HepG2 (cell line): ENCODE data around the gene NFYC.

Experiments
- FOSL1 ChIP-seq: sonication (generic); formaldehyde crosslinking; IDR thresholded peaks from 2 replicates; pipeline ENCODE4 v1.9.0; 2021; ENCODE audit warnings: missing genetic modification reagents, borderline replicate concordance
- GABPB1 ChIP-seq: IDR thresholded peaks from 2 replicates; pipeline ENCODE4 v1.6.1; 2016; ENCODE audit warnings: mild to moderate bottlenecking, missing genetic modification reagents, moderate library complexity, missing compliant biosample characterization
- GTF2F1 ChIP-seq: fragments of 150-350 bp; IDR thresholded peaks from 2 replicates; pipeline ENCODE4 v1.6.1; 2014; ENCODE audit warnings: low read length
- POLR2A ChIP-seq, 2 experiments: IDR thresholded peaks; 2 replicates each; pipeline ENCODE4 v1.6.1; 2011; ENCODE audit warnings: low read depth in 2 of 2, low read length in 2 of 2, mild to moderate bottlenecking in 1 of 2, moderate library complexity in 1 of 2; ENCODE audit not compliant: insufficient read depth in 1 of 2
- RBFOX2 ChIP-seq: fragments of 200-400 bp; formaldehyde crosslinking; IDR thresholded peaks from 2 replicates; pipeline ENCODE4 v1.6.1; 2017; ENCODE audit warnings: low read depth, mild to moderate bottlenecking, low read length
- TCF12 ChIP-seq, 2 experiments: fragments of 450-650 bp in 1 of 2; sonication (generic) in 1 of 2; formaldehyde crosslinking in 1 of 2; IDR thresholded peaks; 2 replicates each; pipeline versions ENCODE4 v1.6.1 to v1.8.0; 2017 to 2022; ENCODE audit warnings: antibody characterized with exemption in 1 of 2, mild to moderate bottlenecking in 1 of 2, missing genetic modification reagents in 1 of 2, moderate library complexity in 1 of 2
- TCF7L2 ChIP-seq: IDR thresholded peaks from 2 replicates; pipeline ENCODE4 v1.6.1; 2011; ENCODE audit warnings: mild to moderate bottlenecking, low read depth, low read length, moderate library complexity
- ZFP91 ChIP-seq: sonication (generic); formaldehyde crosslinking; IDR thresholded peaks from 2 replicates; pipeline ENCODE4 v1.9.0; 2022; ENCODE audit warnings: missing genetic modification reagents, mild to moderate bottlenecking, borderline replicate concordance
- ZNF180 ChIP-seq: sonication (generic); formaldehyde crosslinking; IDR thresholded peaks from 2 replicates; pipeline ENCODE4 v1.4.0; 2020; ENCODE audit warnings: low read depth, missing genetic modification reagents, borderline replicate concordance
- ZNF253 ChIP-seq: sonication (generic); formaldehyde crosslinking; IDR thresholded peaks from 2 replicates; pipeline ENCODE4 v1.8.0; 2022; ENCODE audit warnings: mild to moderate bottlenecking, missing genetic modification reagents, borderline replicate concordance
- ZNF432 ChIP-seq: sonication (generic); formaldehyde crosslinking; IDR thresholded peaks from 2 replicates; pipeline ENCODE4 v1.5.0; 2020; ENCODE audit warnings: missing genetic modification reagents, mild to moderate bottlenecking, borderline replicate concordance
- ZNF703 ChIP-seq: sonication (generic); formaldehyde crosslinking; IDR thresholded peaks from 2 replicates; pipeline ENCODE4 v1.5.1; 2020; ENCODE audit warnings: missing genetic modification reagents, mild to moderate bottlenecking, moderate library complexity, borderline replicate concordance
- ZNF713 ChIP-seq: sonication (generic); formaldehyde crosslinking; IDR thresholded peaks from 2 replicates; pipeline ENCODE4 v1.4.0; 2020; ENCODE audit warnings: mild to moderate bottlenecking, missing genetic modification reagents

DNA sequence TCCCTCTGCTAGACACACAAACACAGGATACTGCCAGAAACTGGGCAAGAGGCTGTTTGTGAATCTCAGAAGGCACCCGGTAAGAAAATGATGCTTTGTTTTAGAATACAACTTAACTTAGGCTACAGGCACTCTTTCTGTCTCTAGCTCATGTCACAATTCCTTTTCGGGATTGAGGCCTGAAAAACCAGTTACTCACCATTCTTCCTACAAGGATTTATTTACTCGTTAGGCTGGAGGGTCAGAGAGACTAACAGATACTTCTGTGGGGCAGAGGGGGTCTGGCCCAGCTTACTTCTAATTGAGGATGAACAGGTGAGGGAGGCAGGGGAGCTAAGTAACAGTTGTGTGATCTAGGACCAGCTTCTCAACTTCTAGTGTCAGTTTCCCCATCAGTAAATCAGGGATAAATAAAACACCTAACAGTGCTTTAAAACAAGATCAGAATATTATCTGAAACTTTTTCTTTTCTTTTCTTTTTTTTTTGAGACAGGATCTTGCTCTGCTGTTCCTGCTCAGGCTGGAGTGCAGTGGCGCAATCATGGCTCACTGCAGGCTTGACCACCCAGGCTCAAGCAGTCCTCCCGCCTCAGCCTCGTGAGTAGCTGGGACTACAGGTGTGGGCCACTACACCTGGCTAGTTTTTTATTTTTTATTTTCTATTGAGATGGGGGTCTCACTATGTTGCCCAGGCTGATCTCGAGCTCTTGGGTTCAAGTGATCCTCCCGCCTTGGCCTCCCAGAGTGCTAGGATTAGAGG is 31.9 kb downstream of the NFYC start:
- TF ChIP-seq ZNF713 (CRISPR knock-in tag), result no peak
- TF ChIP-seq FOSL1 (CRISPR knock-in tag), result no peak
- TF ChIP-seq ZNF703 (CRISPR knock-in tag), result no peak
- TF ChIP-seq POLR2A (IDR thresholded peaks at IDR 0.05; ENCODE audit: insufficient read depth in 1 of 2, low read depth in 2 of 2, low read length in 2 of 2), result no peak
- no peak for TF ChIP-seq GABPB1 (CRISPR knock-in tag)
- TF ChIP-seq RBFOX2, result no peak
- TF ChIP-seq ZNF432 (CRISPR knock-in tag), result no peak
- TF ChIP-seq TCF7L2, result no peak
- no peak for TF ChIP-seq ZNF180 (CRISPR knock-in tag)
- no peak for TF ChIP-seq GTF2F1
- TF ChIP-seq TCF12 (IDR thresholded peaks at IDR 0.05), result no peak
- no peak for TF ChIP-seq TCF12 (CRISPR knock-in tag; IDR thresholded peaks at IDR 0.05)
- TF ChIP-seq ZNF253, result no peak
- TF ChIP-seq ZFP91, result no peak
